ENCODE data around the gene HSPB1. TPM values are rescaled to one million over a fixed set of nuclear protein-coding genes. Genes with fewer than 3 reads are reported as not detected.
A peak's percentile ranks its signal among the peaks of the same experiment; 100 is the strongest.

HSPB1 gene
- total and polyA plus RNA-seq, 4 donors: 25.5 to 186 (median 104) TPM

GRCh38 chr7:76332078-76332477 is 29.6 kb downstream of the HSPB1 start:
- H3K4me3 ChIP-seq (ENCODE audit: low read depth in 1 of 3, low read length in 3 of 3): no peak overlapping the region
- no peaks in the 10 kb centered on the region for H3K27me3 ChIP-seq (ENCODE audit: control insufficient read depth in 4 of 4, insufficient read depth in 4 of 4, low read length in 3 of 4)
- H3K9me3 ChIP-seq (ENCODE audit: control insufficient read depth in 4 of 4, low read length in 3 of 4): no peaks in the 10 kb centered on the region
- H3K4me1 ChIP-seq (ENCODE audit: control insufficient read depth in 4 of 4, insufficient read depth in 4 of 4, low read length in 3 of 4): peaks cover 7 to 38% (median 32%) of the 10 kb centered on the region in 4 donors
- DNase-seq (ENCODE audit: low spot score): no peak
- no peak overlapping the region for H3K9ac ChIP-seq (ENCODE audit: low read depth in 1 of 2, low read length in 2 of 2)
- WGBS: 67% methylated on average over 9 of the region's 9 CpGs
- no peak for TF ChIP-seq MAX (IDR thresholded peaks at IDR 0.05)
- TF ChIP-seq, protein P1, sequence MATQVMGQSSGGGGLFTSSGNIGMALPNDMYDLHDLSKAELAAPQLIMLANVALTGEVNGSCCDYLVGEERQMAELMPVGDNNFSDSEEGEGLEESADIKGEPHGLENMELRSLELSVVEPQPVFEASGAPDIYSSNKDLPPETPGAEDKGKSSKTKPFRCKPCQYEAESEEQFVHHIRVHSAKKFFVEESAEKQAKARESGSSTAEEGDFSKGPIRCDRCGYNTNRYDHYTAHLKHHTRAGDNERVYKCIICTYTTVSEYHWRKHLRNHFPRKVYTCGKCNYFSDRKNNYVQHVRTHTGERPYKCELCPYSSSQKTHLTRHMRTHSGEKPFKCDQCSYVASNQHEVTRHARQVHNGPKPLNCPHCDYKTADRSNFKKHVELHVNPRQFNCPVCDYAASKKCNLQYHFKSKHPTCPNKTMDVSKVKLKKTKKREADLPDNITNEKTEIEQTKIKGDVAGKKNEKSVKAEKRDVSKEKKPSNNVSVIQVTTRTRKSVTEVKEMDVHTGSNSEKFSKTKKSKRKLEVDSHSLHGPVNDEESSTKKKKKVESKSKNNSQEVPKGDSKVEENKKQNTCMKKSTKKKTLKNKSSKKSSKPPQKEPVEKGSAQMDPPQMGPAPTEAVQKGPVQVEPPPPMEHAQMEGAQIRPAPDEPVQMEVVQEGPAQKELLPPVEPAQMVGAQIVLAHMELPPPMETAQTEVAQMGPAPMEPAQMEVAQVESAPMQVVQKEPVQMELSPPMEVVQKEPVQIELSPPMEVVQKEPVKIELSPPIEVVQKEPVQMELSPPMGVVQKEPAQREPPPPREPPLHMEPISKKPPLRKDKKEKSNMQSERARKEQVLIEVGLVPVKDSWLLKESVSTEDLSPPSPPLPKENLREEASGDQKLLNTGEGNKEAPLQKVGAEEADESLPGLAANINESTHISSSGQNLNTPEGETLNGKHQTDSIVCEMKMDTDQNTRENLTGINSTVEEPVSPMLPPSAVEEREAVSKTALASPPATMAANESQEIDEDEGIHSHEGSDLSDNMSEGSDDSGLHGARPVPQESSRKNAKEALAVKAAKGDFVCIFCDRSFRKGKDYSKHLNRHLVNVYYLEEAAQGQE (IDR thresholded peaks at IDR 0.05): no peak
- no peak for TF ChIP-seq GABPA (IDR thresholded peaks at IDR 0.05 in 1 of 2, conservative IDR thresholded peaks at IDR 0.05 in 1 of 2)
- no peak for TF ChIP-seq EGR1 (IDR thresholded peaks at IDR 0.05; ENCODE audit: low read depth in 2 of 2)
- no peak for TF ChIP-seq HNF4G (IDR thresholded peaks at IDR 0.05)
- no peak overlapping the region for H3K27ac ChIP-seq (ENCODE audit: low read depth in 1 of 2, low read length in 2 of 2)
- peaks cover 3 to 22% (median 13%) of the 10 kb centered on the region in 4 donors for H3K36me3 ChIP-seq (ENCODE audit: control insufficient read depth in 4 of 4, insufficient read depth in 3 of 4, low read depth in 1 of 4, low read length in 3 of 4)

DNA sequence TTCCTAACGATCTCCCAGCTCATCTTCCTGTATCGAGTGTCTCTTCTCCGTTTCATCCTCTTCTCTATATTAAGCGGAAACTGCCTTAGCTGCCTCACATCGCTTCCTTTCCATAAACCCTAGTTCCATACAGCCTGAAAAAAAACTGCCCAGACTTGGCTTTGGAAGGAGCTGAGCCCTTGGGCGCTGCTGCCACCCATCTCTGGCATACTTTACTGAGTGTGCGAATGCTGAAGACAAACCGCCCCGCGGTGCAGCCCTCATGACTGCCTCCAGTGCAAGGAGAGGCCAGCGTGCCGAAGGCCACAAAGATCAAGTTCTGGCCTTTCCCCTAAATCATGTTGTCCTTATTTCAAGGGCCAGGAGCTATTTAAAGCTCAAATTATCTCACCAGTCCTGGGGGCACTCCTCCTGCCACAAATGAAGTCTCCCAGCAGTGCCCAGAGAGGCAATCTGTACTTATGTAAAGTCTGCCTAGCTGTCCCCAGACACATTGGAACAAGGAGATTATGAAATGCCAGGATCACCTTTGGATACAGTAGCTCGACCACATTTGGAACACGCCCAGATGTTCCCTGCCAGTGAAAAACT is 31.1 kb downstream of the HSPB1 start:
- WGBS: 40% methylated on average over 14 of the region's 14 CpGs
- Histone ChIP-seq H3K27ac (ENCODE audit: low read depth in 1 of 2, low read length in 2 of 2) (peak overlapping the region; percentile 20 to 42), H3K36me3 (ENCODE audit: control insufficient read depth in 4 of 4, insufficient read depth in 3 of 4, low read depth in 1 of 4, low read length in 3 of 4) (peaks cover 3 to 13% (median 10%) of the 10 kb centered on the region in 4 donors), H3K4me1 (ENCODE audit: control insufficient read depth in 4 of 4, insufficient read depth in 4 of 4, low read length in 3 of 4) (peaks cover 7 to 38% (median 32%) of the 10 kb centered on the region in 4 donors), H3K9me3 (ENCODE audit: control insufficient read depth in 4 of 4, low read length in 3 of 4) (no peaks in the 10 kb centered on the region), H3K9ac (ENCODE audit: low read depth in 1 of 2, low read length in 2 of 2) (no peak overlapping the region), H3K4me3 (ENCODE audit: low read depth in 1 of 3, low read length in 3 of 3) (no peak overlapping the region), H3K27me3 (ENCODE audit: control insufficient read depth in 4 of 4, insufficient read depth in 4 of 4, low read length in 3 of 4) (no peaks in the 10 kb centered on the region)
- TF ChIP-seq, protein P2, sequence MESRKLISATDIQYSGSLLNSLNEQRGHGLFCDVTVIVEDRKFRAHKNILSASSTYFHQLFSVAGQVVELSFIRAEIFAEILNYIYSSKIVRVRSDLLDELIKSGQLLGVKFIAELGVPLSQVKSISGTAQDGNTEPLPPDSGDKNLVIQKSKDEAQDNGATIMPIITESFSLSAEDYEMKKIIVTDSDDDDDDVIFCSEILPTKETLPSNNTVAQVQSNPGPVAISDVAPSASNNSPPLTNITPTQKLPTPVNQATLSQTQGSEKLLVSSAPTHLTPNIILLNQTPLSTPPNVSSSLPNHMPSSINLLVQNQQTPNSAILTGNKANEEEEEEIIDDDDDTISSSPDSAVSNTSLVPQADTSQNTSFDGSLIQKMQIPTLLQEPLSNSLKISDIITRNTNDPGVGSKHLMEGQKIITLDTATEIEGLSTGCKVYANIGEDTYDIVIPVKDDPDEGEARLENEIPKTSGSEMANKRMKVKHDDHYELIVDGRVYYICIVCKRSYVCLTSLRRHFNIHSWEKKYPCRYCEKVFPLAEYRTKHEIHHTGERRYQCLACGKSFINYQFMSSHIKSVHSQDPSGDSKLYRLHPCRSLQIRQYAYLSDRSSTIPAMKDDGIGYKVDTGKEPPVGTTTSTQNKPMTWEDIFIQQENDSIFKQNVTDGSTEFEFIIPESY (IDR thresholded peaks at IDR 0.05): peak; percentile 47
- peak; percentile 16 to 27 for TF ChIP-seq JUND (IDR thresholded peaks at IDR 0.05)
- peak; percentile 19 to 26 for TF ChIP-seq RAD21 (IDR thresholded peaks at IDR 0.05)
- TF ChIP-seq NR2F2 (IDR thresholded peaks at IDR 0.05): peak; percentile 85
- TF ChIP-seq CTCF (IDR thresholded peaks at IDR 0.05; ENCODE audit: low read depth, low read length, missing input control): no peak
- TF ChIP-seq GABPA (IDR thresholded peaks at IDR 0.05 in 1 of 2, conservative IDR thresholded peaks at IDR 0.05 in 1 of 2): no peak
- TF ChIP-seq SP1 (IDR thresholded peaks at IDR 0.05): peak; percentile 68
- TF ChIP-seq YY1 (IDR thresholded peaks at IDR 0.05): peak; percentile 33
- peak; percentile 73 to 78 for TF ChIP-seq HNF4A (conservative IDR thresholded peaks at IDR 0.05)
- TF ChIP-seq, protein P1 (IDR thresholded peaks at IDR 0.05): no peak
- peak; percentile 72 to 77 for TF ChIP-seq RXRA (IDR thresholded peaks at IDR 0.05)
- no peak for TF ChIP-seq HNF4G (IDR thresholded peaks at IDR 0.05)
- TF ChIP-seq TAF1 (conservative IDR thresholded peaks at IDR 0.05): no peak
- TF ChIP-seq FOXA1 (IDR thresholded peaks at IDR 0.05): no peak
- no peak for TF ChIP-seq EGR1 (IDR thresholded peaks at IDR 0.05; ENCODE audit: low read depth in 2 of 2)
- TF ChIP-seq, protein P3, sequence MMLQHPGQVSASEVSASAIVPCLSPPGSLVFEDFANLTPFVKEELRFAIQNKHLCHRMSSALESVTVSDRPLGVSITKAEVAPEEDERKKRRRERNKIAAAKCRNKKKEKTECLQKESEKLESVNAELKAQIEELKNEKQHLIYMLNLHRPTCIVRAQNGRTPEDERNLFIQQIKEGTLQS (IDR thresholded peaks at IDR 0.05): no peak
- TF ChIP-seq FOXA2 (IDR thresholded peaks at IDR 0.05): peak; percentile 7
- no peak for TF ChIP-seq MAX (IDR thresholded peaks at IDR 0.05)
- DNase-seq (ENCODE audit: low spot score): no peak
